Adrenal gland (tissue), 12 donors: Measurements from ENCODE around the gene HECA. TPM values are rescaled to one million over a fixed set of nuclear protein-coding genes. Genes with fewer than 3 reads are reported as not detected.

ENCODE experiments used
- DNase-seq, 7 donors: peaks; one replicate each; pipeline ENCODE4 v3.0.0-alpha.2; 2019 to 2020
- H3K27ac ChIP-seq, 5 donors: fragments of 200-600 bp; sonication (generic) in 4 of 5; 1 replicate in 3 of 5; 2 replicates in 2 of 5; pipeline versions ENCODE4 v1.5.1 to v1.8.0; 2016 to 2020; ENCODE audit warnings: mild to moderate bottlenecking in 1 of 5
- H3K27me3 ChIP-seq: fragments of 200-600 bp; 2 replicates; pipeline ENCODE4 v1.8.0; 2021
- H3K36me3 ChIP-seq, 2 donors: fragments of 200-600 bp; replicated peaks in 1 of 2; 1 replicate in 1 of 2; 2 replicates in 1 of 2; pipeline versions ENCODE4 v1.5.1 to v1.8.0; 2018 to 2022
- H3K4me1 ChIP-seq, 2 donors: fragments of 200-600 bp; replicated peaks in 1 of 2; 1 replicate in 1 of 2; 2 replicates in 1 of 2; pipeline versions ENCODE4 v1.5.1 to v1.8.0; 2018 to 2021
- H3K4me3 ChIP-seq, 4 donors: fragments of 200-600 bp; sonication (generic) in 3 of 4; one replicate each; pipeline ENCODE4 v1.5.1; 2016 to 2018
- H3K9me3 ChIP-seq, 3 donors: fragments of 200-600 bp; sonication (generic) in 1 of 3; replicated peaks in 1 of 3; 1 replicate in 2 of 3; 2 replicates in 1 of 3; pipeline versions ENCODE4 v1.5.1 to v1.8.0; 2016 to 2021
- CTCF ChIP-seq, 6 experiments: fragments of 450-650 bp in 4 of 6; fragments of 200-600 bp in 2 of 6; sonication (generic) in 1 of 6; IDR thresholded peaks; 1 replicate in 5 of 6; 2 replicates in 1 of 6; pipeline versions ENCODE4 v1.5.1 to v1.8.0; 2016 to 2021; ENCODE audit warnings: antibody characterized with exemption in 6 of 6, mild to moderate bottlenecking in 2 of 6, moderate library complexity in 1 of 6
- POLR2A ChIP-seq, 2 donors: fragments of 450-650 bp; IDR thresholded peaks; one replicate each; pipeline ENCODE4 v1.6.1; 2017; ENCODE audit warnings: antibody characterized with exemption in 2 of 2, mild to moderate bottlenecking in 2 of 2, moderate library complexity in 1 of 2
- WGBS, 4 donors: extraction: QIAGEN DNeasy Blood & Tissue Kit in 2 of 4; methylation state at CpG; one replicate each; pipeline versions ENCODE4 v1.1.5 to v1.1.7; 2013 to 2017; 5-methylcytosine and 5-hydroxymethylcytosine counted together
- intact Hi-C, 2 donors: fragments of 100-400 bp; cut with DNase I; formaldehyde crosslinking; loops; one replicate each; pipeline versions ENCODE4 v1.14.1 to v1.15.0; 2022 to 2023
- polyA plus RNA-seq, 3 donors: library from polyadenylated mRNA; stranded (reverse); fragments of 200-250 nt in 2 of 3; fragments of 350-450 nt in 1 of 3; fragmentation: Illumina TruSeq in 1 of 3; extraction: RNeasy Lipid Tissue Mini Kit (QIAGEN cat#74804) in 1 of 3; gene quantifications; one replicate each; pipeline ENCODE4 v1.2.3, GENCODE V29; 2013 to 2014
- total RNA-seq, 9 donors: library from RNA; depleted of rRNA in 4 of 9; stranded (reverse); fragments of >200 nt in 4 of 9; fragments of 120-200 nt in 1 of 9; fragmentation: NEBNext Ultra II Directional in 1 of 9; extraction: Animal tissue kit (Norgen Biotek cat#: 25700) in 1 of 9; gene quantifications; one replicate each; pipeline versions ENCODE4 v1.1.0 to v1.2.4, GENCODE V29; 2013 to 2023
- donor health status: healthy with polysubstance abuse.
- donor health status: Bipolar disorder and iron deficiency.
- donor health status: DM: yes; HTN: yes; CAD: no.
- donor health status: DM: no; HTN: no; CAD: no.
- donor health status: DM: no; HTN: no; CAD: no.
- donor health status: DM: yes; HTN: yes; CAD: no.

Gene HECA
- total and polyA plus RNA-seq, 12 donors, result 6.5 to 30.0 (median 21.0) TPM

DNA sequence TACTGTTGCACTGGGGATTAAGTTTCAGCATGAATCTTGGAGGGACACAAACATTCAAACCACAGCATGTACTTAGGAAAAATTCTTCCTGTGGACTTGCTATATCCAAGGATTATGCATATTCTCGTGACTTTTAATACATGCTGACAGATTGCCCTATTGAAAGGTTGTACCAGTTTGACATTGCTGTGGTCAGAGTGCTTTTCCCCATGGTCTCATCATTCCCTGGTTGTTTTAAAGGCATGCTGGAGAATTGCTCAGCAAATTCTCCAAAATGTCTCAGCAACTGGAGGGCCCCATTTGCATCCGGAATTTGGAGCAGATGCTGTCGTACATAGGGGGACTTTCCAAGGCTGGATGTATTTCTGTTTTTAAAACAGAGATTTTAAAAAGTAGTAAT lies 7.4 kb downstream of the HECA start:
- intact Hi-C loops, result no loop called here
- WGBS, 4 donors, result 85 to 93% (median 90%) methylated on average over 3 of the region's 3 CpGs
- H3K9me3 ChIP-seq, result no peaks in the 10 kb centered on the region
- DNase-seq, result no peak
- no peak overlapping the region for H3K27ac ChIP-seq
- no peak overlapping the region for H3K4me3 ChIP-seq
- no peaks in the 10 kb centered on the region for H3K27me3 ChIP-seq
- no peak for TF ChIP-seq CTCF (IDR thresholded peaks at IDR 0.05)
- no peak for TF ChIP-seq POLR2A (IDR thresholded peaks at IDR 0.05)
- peaks cover 8 to 11% of the 10 kb centered on the region in 2 donors for H3K4me1 ChIP-seq
- no peaks in the 10 kb centered on the region for H3K36me3 ChIP-seq

DNA sequence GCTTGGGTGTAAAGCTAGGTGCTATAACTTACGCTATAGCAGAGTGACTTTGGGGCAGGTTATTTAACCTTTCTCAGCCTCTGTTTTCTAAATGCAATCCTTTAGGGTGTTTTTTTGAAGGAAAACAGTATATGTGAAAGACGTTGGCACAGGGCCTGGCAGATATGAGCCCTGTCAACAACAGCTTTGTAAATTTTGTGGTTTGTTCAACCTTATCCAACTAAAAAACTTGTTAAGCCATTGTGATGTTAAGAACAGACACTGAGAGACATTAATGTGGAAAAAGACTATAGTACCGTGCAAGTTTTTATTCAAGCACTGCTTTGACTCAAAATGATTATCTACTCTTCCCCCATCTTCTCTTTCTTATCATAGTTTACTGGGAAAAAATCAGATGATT lies 8.2 kb downstream of the HECA start:
- no peaks in the 10 kb centered on the region for H3K36me3 ChIP-seq
- H3K4me1 ChIP-seq, result peaks cover 8 to 18% of the 10 kb centered on the region in 2 donors
- H3K27ac ChIP-seq, result no peak overlapping the region
- no peak for DNase-seq
- no peaks in the 10 kb centered on the region for H3K9me3 ChIP-seq
- TF ChIP-seq CTCF (IDR thresholded peaks at IDR 0.05), result no peak
- TF ChIP-seq POLR2A (IDR thresholded peaks at IDR 0.05), result no peak
- no peak overlapping the region for H3K4me3 ChIP-seq
- no peaks in the 10 kb centered on the region for H3K27me3 ChIP-seq
- WGBS, 4 donors, result 84 to 93% (median 90%) methylated on average over 3 of the region's 3 CpGs
- intact Hi-C loops, result no loop called here

DNA sequence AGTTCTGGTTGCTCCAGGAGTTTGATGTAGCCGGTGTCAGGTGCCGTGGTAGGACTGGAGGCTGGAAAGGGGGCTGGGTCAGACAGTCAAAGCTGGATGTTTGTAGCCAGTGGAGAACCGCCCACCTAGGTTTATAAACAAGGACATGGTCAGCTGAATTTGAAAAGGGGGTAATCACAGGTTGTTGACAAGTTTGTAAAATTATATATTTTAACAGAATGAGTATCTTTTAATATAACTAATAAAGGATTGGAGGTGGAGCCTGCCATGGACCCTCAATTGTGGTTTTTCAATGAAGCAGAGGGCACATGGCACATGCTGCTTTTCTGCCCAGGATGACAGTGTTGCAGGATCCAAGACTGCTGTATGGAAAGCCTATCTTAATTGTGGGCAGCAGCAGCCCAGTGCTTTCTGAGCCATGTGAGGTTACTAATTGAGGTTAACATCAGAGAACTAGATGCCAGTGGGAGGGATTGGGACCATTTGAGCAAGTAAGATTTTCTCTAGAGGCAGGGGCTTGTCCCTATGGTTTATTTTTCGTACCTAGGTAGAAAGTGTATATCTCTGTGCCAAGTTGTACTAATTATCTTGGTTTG lies 9.7 kb downstream of the HECA start:
- TF ChIP-seq CTCF (IDR thresholded peaks at IDR 0.05), result no peak
- no peak for TF ChIP-seq POLR2A (IDR thresholded peaks at IDR 0.05)
- Histone ChIP-seq H3K4me3 (no peak overlapping the region), H3K27ac (no peak overlapping the region), H3K9me3 (no peaks in the 10 kb centered on the region), H3K36me3 (no peaks in the 10 kb centered on the region), H3K4me1 (peaks cover 0 to 23% of the 10 kb centered on the region in 2 donors), H3K27me3 (no peaks in the 10 kb centered on the region)
- intact Hi-C loops, result no loop called here
- no peak for DNase-seq
- WGBS, 4 donors, result 88 to 94% (median 91%) methylated on average over 4 of the region's 4 CpGs

DNA sequence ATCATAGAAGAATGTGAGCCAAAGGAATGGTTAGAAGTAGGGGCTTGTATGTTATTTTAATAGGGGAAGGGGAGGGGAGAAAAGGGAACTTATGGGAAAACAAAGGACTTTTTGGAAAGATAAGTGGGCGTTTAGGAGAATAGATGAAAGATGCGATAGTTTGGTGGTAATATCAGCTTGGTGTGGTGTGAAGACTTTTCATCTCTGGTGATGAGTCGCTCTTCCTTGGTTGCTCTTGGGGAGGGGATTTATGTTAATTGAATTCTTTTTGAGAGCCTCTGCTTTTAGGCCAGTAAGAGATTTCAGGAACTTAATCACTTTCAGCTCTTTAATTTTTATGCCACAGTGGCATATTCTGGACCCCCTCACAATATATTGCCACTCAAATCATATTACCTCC lies 10.8 kb downstream of the HECA start:
- H3K36me3 ChIP-seq, result no peaks in the 10 kb centered on the region
- TF ChIP-seq POLR2A (IDR thresholded peaks at IDR 0.05) (no peak), CTCF (IDR thresholded peaks at IDR 0.05) (no peak)
- H3K4me3 ChIP-seq, result no peak overlapping the region
- WGBS, 4 donors, result 80 to 93% (median 89%) methylated on average over 3 of the region's 3 CpGs
- intact Hi-C loops, result no loop called here
- no peak overlapping the region for H3K27ac ChIP-seq
- no peak for DNase-seq
- no peaks in the 10 kb centered on the region for H3K27me3 ChIP-seq
- peaks cover 0 to 28% of the 10 kb centered on the region in 2 donors for H3K4me1 ChIP-seq
- H3K9me3 ChIP-seq, result no peaks in the 10 kb centered on the region
